ENCODE data around the gene RAB39A. TPM values are rescaled to one million over a fixed set of nuclear protein-coding genes. Genes with fewer than 3 reads are reported as not detected.

Gene RAB39A
- total and polyA plus RNA-seq, 10 of the 15 experiments (the other 5 are each of a cell fraction or from before 2014, with no cell fraction given), result 0.10 to 9.2 (median 4.9) TPM

GRCh38 chr11:107973641-107974040 lies 45.4 kb downstream of the RAB39A start:
- no peak overlapping the region for H3K9ac ChIP-seq (ENCODE audit: control insufficient read depth, insufficient read depth, low read length)
- ChIA-PET CTCF (interaction anchor here (0.6 to 1.6 kb wide), 3 partner anchors 9 to 148 kb away, joined by 3 read pairs; partner anchors contain the start of gene ACAT1), POLR2A (interaction anchor here (0.7 kb wide), 1 partner anchor 22 kb away, joined by 6 read pairs; no protein-coding TSS in a partner anchor), SMC1A (ENCODE audit: uncharacterized antibody, unreplicated experiment) (no interaction called here), RAD21 (ENCODE audit: unreplicated experiment) (no interaction called here)
- no peaks in the 10 kb centered on the region for H3K9me3 ChIP-seq (replicated peaks; ENCODE audit: control insufficient read depth, insufficient read depth, low read length)
- H3K36me3 ChIP-seq (ENCODE audit: control insufficient read depth in 2 of 2, insufficient read depth in 2 of 2, low read length in 1 of 2), result no peaks in the 10 kb centered on the region
- in situ Hi-C loops (cut with MboI), result no loop called here
- TF ChIP-seq SREBF1 (IDR thresholded peaks at IDR 0.05; ENCODE audit: low read length), result no peak
- no peak for TF ChIP-seq NR2C1 (IDR thresholded peaks at IDR 0.05)
- no peak for TF ChIP-seq BMI1 (IDR thresholded peaks at IDR 0.05; ENCODE audit: borderline replicate concordance)
- TF ChIP-seq EGR1 (IDR thresholded peaks at IDR 0.05; ENCODE audit: borderline replicate concordance in 1 of 2, low read depth in 2 of 2, low read length in 2 of 2), result no peak
- no peak for TF ChIP-seq BCL3 (IDR thresholded peaks at IDR 0.05; ENCODE audit: borderline replicate concordance, insufficient read depth, low read depth, low read length, poor library complexity, severe bottlenecking)
- no peak for TF ChIP-seq NFIC (IDR thresholded peaks at IDR 0.05; ENCODE audit: low read depth, low read length)
- TF ChIP-seq SIN3A (IDR thresholded peaks at IDR 0.05; ENCODE audit: low read depth, low read length), result no peak
- no peak for TF ChIP-seq MLLT1 (IDR thresholded peaks at IDR 0.05)
- TF ChIP-seq SMAD1 (IDR thresholded peaks at IDR 0.05; ENCODE audit: low read depth, partially characterized antibody), result no peak
- intact Hi-C loops (cut with micrococcal nuclease; ENCODE audit: unreplicated experiment), result no loop called here
- BruUV-seq (replicated peaks), result no TSS peak
- ATAC-seq (no peak), FAIRE-seq (no peak), DNase-seq (ENCODE audit: low read depth, low spot score) (no peak)
- no peaks in the 10 kb centered on the region for H3K27me3 ChIP-seq (replicated peaks in 1 of 2; ENCODE audit: control insufficient read depth in 2 of 2, insufficient read depth in 2 of 2, low read length in 1 of 2)
- no peak overlapping the region for H3K4me2 ChIP-seq (ENCODE audit: control insufficient read depth, insufficient read depth)
- H3K79me2 ChIP-seq (ENCODE audit: control insufficient read depth, insufficient read depth, low read length), result no peaks in the 10 kb centered on the region
- no peaks in the 10 kb centered on the region for H3K4me1 ChIP-seq (ENCODE audit: control insufficient read depth, insufficient read depth, low read length)
- H3K27ac ChIP-seq (ENCODE audit: control insufficient read depth, insufficient read depth), result no peak overlapping the region
- no peak overlapping the region for H2AFZ ChIP-seq (ENCODE audit: control insufficient read depth, low read depth, low read length)
- 75% methylated on average over 1 of the region's 1 CpG for WGBS (ENCODE audit: insufficient coverage, insufficient replicate concordance, low lambda C conversion rate, missing lambda C conversion rate)
- H4K20me1 ChIP-seq (ENCODE audit: control insufficient read depth, insufficient read depth), result no peaks in the 10 kb centered on the region
- H3K4me3 ChIP-seq, result no peak overlapping the region
